Measurements from ENCODE around the gene ITIH1.

The ITIH1 gene

DNA sequence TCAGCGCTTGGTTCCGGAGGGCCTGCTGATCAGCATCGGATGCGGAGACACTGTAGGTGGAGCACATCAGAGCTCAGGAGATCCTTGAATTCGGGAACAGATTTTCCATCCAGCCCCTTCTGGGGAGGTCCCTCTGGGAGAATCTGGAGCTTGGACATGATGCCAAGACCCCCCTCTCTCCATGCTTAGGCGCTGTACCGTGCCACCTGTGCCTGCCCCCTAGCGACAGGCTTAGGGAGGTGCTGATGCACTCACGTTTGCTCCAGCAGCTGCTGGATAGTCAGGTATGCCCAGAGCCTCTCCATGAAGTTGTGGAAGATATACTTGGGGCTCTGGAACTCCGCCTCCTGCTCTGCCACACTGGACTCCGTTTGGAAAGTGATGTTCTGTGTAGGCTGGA is 43.3 kb downstream of the ITIH1 start:
- no peak for DNase-seq

DNA sequence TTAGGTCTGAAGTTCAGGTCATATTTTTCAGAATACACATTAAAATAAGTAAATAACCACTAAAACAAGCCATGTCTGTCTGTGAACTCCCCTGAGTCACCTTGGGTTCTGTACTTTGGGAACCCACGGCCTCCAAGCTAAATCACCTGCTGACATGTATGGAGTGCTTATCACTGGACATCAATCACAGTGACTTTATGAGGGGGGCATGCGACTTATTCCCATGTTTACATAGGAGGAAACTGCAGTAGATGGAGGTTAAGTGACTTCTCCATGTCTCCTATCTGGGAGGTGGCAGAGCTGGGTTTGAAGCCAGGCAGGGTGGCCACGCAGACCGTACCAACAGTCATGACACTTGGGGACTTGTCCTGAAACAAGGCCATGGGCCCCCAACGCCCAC is 45.0 kb downstream of the ITIH1 start:
- DNase-seq, result no peak

DNA sequence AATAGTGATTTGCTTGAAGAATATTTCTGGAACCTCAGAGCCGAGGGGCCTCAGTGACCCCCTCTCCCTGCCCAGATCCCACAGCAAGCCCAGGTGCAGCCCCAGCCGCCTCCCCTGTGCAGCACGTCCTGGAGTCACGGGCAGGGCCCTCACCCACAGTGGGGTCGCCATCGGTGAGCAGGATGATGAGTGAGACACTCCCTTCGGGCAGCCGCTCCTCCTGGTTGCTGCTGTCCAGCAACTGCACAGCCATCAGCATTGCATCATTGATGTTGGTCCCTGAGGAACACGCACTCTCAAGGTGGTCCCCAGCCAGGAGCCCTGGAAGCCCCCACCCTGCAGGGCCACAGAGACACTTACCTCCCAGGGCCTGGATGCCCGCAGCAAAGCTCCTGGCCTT is 46.6 kb downstream of the ITIH1 start:
- DNase-seq, result no peak

DNA sequence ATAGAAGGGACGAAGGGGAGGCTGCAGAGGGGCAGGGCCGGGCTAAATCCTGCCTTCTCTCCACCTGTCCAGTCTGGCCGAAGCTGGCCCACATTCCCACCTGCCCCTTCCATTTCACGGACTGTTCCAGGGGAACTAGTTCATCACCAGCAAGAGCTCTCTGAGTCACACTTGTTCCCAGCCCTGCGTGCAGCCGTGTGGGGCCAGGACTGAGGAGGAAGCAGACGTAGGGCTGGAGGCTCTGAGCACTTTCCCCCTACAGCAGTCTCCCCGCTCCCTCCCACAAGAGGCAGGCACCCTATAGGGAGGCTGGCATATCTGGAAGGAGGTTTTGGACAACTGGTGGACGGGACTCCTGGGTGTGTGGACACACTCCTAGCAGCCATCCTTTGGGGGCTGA is 50.0 kb downstream of the ITIH1 start:
- DNase-seq, result no peak

DNA sequence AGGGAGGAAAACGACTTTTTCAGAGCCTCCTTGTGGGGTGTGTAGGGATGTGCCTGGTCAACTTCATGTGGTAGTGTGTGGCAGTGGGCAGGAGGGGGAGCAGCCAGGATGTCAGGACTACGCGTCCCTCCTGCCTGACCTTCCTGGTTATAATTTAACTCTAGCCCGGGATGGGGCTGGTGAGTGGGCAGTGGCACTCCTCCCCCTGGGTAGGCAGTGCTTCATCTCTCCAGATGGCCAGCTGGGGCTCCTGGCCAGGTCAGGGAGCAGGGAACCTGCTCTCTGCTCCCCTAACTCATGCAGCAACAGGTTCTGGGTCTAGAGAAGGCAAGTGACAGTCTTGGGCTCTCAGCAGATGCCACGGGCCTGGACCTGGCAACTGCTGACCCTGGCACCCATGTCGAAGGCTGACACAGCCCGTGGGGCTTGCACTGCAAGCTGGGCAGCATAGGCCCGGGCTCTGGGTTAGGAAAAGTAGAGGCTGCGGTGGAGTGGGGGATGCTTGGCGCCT is 50.5 kb downstream of the ITIH1 start:
- no peak for DNase-seq

DNA sequence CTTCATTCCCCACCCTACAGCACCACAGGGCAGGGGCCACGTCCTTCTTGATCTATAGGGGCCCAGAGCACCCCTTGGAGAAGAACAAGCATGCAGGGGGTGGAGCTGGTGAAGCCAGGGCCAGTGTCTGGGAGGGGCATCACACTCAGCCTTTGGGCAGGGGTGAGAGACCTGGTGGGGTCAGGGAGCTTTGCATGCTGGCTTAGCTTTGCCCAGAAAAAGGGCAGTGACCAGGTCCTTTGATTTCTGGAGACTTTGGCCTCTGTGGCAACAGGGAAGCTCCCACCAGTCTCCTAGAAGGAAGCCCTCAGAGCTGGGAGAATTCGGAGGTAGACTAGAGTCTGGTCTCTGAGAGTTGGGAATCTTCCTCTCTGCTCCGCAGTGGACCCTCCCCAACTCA is 52.1 kb downstream of the ITIH1 start:
- no peak for DNase-seq

DNA sequence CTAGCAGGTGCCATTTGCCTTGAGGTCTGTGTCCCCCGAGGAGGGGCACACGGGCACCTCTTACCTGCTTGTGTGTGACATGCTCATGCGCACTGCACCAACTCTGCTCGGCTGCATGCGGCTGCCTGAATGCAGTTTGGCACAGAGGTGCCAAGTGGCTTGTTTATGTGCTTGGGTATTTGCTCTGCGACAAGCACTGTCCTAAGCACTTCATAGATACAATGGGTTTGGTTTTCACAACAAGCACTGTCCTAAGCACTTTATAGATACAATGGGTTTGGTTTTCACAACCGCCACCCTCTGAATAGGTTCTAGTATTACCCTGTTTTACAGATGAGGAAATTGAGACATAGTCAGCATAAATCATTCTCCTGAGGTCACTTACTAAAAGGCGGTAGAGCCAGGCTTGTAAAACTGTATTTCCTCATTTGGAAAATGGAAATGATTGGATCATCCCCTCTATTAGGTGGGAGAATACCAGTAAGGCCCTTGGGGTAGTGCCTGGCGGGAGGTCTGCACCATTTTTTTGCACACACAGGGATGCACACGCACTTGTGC is 52.6 kb downstream of the ITIH1 start:
- DNase-seq, result peak; percentile 85

DNA sequence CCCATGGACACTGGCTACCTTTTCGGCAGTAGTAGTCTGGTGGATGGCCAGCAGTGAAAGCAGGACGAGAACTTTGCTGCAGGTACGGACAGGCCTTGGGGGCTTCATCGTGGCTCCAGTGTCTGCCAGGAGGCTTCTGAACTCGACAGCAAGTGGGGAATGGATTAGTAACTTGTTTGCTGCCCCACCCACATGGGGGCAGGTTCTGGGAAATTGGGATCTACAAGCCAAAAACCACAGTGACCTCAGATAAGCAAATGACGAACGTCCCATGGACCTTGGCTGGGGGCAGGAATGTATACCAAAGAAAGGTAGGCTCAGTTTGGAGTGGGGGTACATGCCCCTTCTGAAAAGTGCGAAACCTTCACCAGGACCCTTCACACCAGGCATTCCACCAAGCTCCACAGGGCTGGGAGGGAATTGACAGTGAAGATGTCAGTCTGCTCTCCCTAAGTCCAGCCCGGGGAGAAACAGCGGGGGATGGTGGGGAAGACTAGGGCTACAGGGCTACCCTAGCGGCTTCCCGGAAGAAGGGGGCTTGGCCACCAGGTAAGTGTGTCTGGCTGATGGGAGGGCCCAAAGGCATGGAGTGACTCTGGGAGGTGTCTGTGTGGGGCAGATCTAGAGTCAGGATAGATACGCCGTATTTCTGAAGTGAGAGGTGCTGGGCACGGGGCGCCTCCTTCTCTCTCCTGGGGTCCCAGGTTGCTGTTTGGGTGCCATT is 53.3 kb downstream of the ITIH1 start, which contains the start of gene ITIH4:
TSS of gene ITIH4 (minus strand) at position 138 of the 724 bp plus-strand sequence. CDS start at position 108, 30 bp downstream.
- no peak for DNase-seq

DNA sequence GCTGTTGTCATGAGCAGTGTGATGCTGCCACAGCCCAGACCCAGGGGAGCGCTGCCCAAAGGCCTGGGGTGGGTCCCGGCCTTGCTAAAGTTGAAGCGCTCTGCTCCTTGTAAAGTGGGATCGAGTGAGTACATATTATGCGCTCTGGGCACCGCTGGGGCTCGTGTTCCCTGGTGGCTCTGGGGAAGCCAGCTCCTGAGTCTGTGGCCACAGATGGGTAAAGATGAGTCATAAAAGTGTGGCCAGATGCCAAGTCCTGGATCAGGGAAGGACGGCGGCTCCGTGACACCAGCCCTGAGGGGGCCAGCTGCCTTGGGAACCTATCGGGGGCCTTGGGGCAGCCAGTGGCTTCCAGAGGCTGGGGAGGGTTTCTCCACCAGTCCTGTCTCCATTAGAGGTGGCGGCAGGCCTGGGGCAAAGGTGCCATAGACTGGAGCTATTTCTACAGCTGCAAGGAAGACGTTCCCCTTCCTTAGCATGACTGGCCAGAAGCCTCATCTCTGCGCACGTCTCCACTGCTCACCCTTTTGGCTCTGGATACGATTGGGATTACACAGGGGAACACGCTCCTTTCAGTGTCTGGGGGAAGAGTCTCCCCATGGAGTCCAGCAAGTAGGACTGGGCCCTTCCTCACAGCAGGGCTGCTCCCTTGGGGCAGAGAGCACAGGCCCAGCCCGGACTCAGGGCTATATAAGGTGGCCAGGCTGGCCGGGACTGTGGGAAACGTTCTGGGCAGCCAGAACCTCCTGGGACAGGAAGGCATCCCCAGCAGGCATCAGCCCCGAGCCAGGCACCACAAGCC is 54.3 kb downstream of the ITIH1 start:
- peak; percentile 73 for DNase-seq

DNA sequence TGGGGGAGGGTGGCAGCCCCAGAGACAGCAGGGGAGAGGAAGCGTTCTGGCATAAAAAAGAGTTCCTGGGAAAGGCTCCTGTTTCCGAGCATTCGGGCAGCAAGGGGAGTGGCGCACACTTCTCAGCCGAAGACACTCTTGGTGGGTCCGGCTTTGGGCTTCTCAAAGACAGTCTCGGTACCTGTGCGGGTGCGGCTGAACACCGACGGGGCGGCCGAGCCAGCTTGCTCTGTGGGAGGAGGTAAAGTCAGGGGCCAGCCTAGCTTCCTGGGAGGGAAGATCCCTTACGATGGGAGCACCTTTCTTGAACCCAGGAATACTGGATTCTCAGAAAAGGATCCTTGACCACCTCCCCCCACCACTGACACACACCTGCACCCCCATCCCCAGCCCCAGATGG is 55.8 kb downstream of the ITIH1 start:
- DNase-seq, result no peak

DNA sequence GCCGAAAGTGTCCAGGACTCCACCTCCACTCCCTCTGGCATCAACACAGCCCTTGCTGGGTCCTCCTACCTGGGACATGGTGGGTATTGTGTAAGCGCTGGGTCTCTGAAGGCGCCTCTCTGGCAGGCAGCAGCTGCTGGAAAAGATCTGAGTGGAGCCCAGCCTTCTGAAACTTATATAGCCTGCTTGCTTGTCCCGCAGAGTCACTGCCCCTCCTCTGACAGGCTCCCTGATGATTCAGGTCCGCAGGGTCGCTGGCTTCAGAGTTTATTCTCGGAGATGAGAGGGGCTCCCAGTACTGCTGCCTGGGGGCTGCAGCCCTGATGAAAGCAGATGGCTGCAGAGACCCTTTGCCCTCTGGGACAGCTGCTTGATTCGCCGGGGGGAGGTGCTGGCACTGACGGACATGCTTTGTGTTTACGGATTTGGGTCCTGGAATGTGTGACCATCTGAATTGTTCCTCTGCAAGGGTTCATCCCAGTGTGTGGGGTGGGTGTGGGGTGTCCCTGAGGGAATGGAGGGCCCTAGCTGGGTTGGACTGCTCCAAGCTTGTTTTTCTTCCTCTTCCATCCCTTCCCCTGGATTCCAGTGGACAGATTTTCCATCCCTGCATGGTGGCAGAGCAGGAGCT is 57.6 kb downstream of the ITIH1 start, which contains the start of gene MUSTN1:
TSS of gene MUSTN1 (minus strand) at position 149 of the 631 bp plus-strand sequence. CDS start at position 78, 71 bp downstream.
- no peak for DNase-seq

DNA sequence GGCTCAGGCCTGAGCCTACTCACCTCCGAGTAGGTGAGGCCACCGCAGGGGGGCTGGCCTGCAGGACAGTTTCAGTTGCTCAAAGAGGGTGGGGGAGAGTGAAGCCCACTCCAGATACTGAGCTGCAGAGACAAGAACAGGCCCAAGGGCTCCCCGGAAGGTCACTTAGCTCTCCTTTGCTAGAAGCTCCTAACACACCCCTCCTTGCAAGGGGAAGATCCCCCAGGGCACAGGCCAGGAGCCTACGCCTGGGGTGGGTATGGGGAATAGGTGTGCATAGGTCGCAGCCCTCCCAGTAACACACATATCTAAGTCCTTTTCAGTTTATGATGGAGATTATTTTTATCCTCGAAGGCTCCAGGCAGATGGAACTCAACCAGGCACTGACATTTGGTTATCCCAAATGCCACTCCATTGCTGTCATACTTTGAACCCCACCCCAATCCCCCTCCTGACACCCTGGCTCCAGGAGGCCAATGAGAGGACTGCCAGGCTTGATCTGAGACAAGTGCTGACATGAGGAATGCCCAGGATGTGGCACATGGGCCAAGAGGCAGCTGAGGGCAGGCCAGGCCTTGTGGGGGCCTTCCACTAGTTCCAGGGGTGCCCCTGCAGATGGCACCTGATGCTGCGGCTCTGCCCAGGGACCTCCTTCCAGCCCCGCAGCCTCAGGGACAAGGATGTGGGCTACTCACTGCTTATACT is 58.5 kb downstream of the ITIH1 start:
- no peak for DNase-seq

DNA sequence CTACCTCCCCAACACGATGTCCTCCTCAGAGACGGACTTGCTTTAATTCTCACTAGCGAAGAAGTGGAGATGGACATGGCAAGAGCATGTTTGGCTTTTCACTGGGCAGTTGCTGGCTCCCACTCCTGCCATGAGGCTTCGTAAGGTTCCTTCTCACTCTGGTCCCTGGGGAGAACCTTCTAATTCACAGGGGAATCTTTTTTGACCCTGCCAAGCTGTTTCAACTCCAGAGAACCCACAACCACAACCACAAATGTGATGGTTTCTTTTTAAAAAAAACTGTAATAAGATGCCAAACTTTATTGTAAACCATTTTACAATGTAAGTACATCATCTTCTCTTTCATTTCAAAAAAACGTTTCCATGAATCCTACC is 59.1 kb downstream of the ITIH1 start:
- no peak for DNase-seq

DNA sequence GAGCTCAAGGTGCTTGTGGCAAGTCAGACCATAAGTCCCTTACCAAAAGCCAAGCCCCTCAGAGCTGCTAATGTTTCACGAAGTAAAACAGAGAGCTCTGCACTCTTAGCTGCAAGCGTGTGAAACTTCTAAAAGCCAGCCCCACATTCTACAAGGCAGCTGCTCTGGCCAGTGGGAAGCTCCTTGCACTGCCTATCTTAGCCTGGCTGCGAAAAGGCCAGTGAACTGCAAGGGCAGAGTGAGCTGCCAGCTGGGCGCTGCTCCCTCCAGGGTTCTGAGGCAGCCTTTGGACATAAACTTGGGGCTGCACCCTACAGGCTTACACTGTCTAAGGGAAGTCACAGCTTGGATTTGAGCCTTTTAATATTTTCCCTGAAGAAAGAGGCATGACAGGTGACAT is 59.6 kb downstream of the ITIH1 start:
- no peak for DNase-seq

DNA sequence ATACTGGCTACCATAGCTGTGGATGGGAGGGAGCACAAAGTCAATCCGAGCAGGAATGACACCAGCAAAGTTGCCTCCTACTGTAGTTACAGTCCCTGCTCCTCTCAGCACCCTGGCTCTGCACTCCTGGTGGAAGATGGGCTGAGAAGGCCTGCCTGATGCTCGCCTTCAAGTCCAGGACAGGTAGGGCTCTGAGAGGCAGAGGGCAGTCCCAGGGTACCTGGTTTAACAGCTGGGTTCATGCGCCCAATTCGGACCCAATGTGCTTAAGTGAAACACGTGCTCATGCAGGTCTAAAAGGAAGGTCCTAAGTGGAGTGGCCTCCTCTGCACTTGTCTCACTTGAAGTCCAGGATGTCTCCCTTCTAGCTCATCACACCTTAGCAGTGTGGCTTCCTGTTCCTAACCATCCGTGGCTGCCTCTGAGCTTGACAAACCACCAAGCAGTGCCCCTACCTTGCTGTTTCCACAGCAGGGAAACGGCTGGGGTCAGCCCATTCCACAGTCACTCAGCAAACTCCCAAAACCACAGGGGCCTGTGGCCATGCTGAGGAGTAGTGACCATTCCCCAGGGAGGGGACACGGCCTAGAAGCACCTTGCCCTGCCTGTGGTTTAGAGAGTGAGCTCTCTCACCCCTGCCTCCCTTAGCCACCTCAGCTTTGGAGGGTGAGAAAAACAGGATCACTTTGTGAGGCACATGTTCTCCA is 61.3 kb downstream of the ITIH1 start:
- no peak for DNase-seq

DNA sequence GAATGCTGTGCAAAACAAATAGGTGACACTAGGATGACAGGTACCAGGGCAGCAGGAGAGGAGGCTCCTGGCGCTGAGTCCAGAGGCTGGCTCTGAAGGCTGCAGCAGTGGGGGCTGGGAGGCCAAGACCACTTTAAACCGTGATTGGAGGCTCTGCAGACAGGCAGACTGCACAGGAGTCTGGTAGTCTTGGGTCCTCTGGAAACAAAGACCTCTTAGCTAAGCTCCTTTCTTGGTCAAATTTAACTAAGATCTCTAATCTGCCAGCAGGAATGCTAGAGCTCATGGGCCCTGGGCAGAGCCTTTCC is 61.8 kb downstream of the ITIH1 start:
- no peak for DNase-seq

DNA sequence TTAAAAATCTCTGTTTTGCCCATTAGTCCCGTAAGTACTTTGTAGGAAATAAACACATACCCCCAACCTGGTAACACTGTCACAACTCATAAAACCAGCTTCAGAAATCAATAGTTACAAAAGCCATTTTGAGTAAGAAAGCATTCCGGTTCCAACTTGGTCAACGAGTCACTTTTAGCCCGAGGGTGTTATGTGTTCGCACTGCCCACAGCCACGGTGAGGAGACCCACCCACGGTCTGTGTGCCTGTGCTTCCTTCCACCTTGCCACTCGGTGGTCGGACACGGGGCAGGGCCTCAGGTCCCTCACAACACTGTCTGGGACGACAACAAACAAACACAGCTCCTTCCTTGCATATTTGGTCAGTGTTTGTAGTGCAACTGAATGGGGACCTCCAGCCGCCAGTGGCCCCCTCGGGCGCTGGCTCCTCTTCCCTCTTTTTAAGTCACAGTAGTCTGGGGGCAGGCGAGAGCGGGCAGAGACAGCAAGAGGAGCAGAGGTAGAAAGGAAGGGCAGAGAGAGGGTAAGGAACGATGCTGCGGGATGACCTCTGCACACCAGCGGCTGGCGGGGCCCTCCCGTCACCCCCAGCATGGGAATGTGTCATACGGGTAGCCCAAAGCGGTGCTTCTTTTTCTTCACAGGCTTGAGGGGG is 62.6 kb downstream of the ITIH1 start:
- DNase-seq, result no peak

DNA sequence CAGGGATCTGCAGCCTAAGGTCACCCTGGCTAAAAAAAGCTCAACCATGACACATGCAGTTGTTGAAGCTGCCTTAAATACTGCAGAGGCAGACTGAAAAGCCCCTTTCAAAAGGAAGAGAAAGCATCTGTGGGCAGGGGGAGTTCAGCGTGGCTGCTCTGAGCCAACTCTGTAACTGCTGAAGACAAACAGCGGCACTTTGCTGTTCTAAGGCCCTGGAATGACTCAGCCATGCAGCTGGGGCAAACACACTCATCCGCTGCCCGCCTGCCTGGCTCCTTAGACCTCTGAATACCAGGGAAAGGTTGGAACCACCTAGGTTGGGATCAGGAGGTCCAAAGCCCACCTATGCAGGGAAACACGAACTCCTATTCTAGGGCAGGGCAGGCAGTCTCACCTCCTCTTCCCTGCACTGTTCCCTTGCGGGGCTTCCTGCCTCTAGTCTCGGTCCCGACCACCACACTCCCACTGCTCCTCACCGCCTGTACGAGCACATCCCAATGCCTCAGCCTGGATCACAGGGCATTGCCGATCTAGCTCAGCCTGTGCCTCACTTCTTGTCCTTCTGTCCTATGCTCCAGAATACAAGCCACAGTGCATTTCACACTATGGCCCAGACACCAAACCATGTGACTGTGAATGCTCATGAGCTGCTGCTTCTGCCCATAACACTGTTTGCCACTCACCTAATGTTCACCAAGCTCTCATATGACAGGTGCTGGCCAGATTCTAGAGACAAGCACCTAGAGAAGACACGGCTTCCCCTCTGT is 64.0 kb downstream of the ITIH1 start:
- no peak for DNase-seq
